GM12878 (cell line): Measurements from ENCODE around the gene OAS1. TPM values are rescaled to one million over a fixed set of nuclear protein-coding genes. Genes with fewer than 3 reads are reported as not detected.
A peak's percentile ranks its signal among the peaks of the same experiment; 100 is the strongest.
"Not testable (repeated sequence)": the region's sequence is repeated elsewhere in the genome, so short reads cannot be mapped to it uniquely, and the experiment has no call there.

Source experiments
- ATAC-seq: fragments of 200-7000 bp; cut with Tn5 transposase; 3 replicates; pipeline ENCODE4 v1.9.1; 2020; ENCODE audit warnings: mild to moderate bottlenecking, moderate library complexity
- BruUV-seq: library from RNA; stranded (reverse); fragments of 400-500 nt; replicated peaks from 2 replicates; lab custom pipeline; 2021; lab: Mats Ljungman, UMichigan
- CTCF ChIA-PET: fragments of 300-600 bp; sonication (Branson Sonifier 250); formaldehyde crosslinking; extraction: SDS; loops from one replicate; lab custom pipeline; 2021; ENCODE audit warnings: inconsistent platforms; lab: Yijun Ruan, JAX
- POLR2A ChIA-PET: fragments of 350-600 bp; formaldehyde crosslinking; extraction: SDS; loops from one replicate; lab custom pipeline; 2021; ENCODE audit warnings: inconsistent platforms; lab: Charles Lee
- RAD21 ChIA-PET: fragments of 300-600 bp; sonication (Branson Sonifier 250); formaldehyde crosslinking; loops from one replicate; lab custom pipeline; 2023; ENCODE audit warnings: antibody characterized with exemption; ENCODE audit not compliant: unreplicated experiment; lab: Charles Lee
- SMC1A ChIA-PET: fragments of 300-600 bp; sonication (Branson Sonifier 250); formaldehyde crosslinking; loops from one replicate; lab custom pipeline; 2023; ENCODE audit not compliant: unreplicated experiment, uncharacterized antibody; lab: Charles Lee
- DNase-seq: peaks from one replicate; pipeline ENCODE4 v3.0.0-alpha.2; 2011; ENCODE audit warnings: low read depth, low spot score
- FAIRE-seq: peaks from 3 replicates; lab custom pipeline; 2011; peaks lifted over from hg19 to GRCh38; lab: Jason Lieb, UNC
- H2AFZ ChIP-seq: 2 replicates; pipeline ENCODE4 v1.6.0; 2011; ENCODE audit warnings: low read depth, low read length, control low read depth; ENCODE audit not compliant: control insufficient read depth
- H3K27ac ChIP-seq: 2 replicates; pipeline ENCODE4 v1.5.1; 2011; ENCODE audit warnings: control low read depth; ENCODE audit not compliant: control insufficient read depth, insufficient read depth
- H3K27me3 ChIP-seq, 2 experiments: replicated peaks in 1 of 2; 2 replicates each; pipeline versions ENCODE4 v1.6.0 to v1.6.1; 2011; ENCODE audit warnings: low read length in 1 of 2; ENCODE audit not compliant: control insufficient read depth in 2 of 2, insufficient read depth in 2 of 2
- H3K36me3 ChIP-seq, 2 experiments: 2 replicates each; pipeline ENCODE4 v1.5.1; 2011; ENCODE audit warnings: low read length in 1 of 2; ENCODE audit not compliant: control insufficient read depth in 2 of 2, insufficient read depth in 2 of 2
- H3K4me1 ChIP-seq: 2 replicates; pipeline ENCODE4 v1.6.1; 2011; ENCODE audit warnings: mild to moderate bottlenecking, low read length, moderate library complexity, mixed read lengths; ENCODE audit not compliant: control insufficient read depth, insufficient read depth
- H3K4me2 ChIP-seq: 2 replicates; pipeline ENCODE4 v1.6.0; 2011; ENCODE audit warnings: control low read depth; ENCODE audit not compliant: control insufficient read depth, insufficient read depth
- H3K4me3 ChIP-seq: fragments of 200-600 bp; sonication (generic); 2 replicates; pipeline ENCODE4 v1.5.1; 2016
- H3K79me2 ChIP-seq: 2 replicates; pipeline ENCODE4 v1.6.0; 2011; ENCODE audit warnings: low read length; ENCODE audit not compliant: control insufficient read depth, insufficient read depth
- H3K9ac ChIP-seq: 2 replicates; pipeline ENCODE4 v1.8.0; 2011; ENCODE audit warnings: low read length, control low read depth, mixed read lengths; ENCODE audit not compliant: control insufficient read depth, insufficient read depth
- H3K9me3 ChIP-seq: replicated peaks from 3 replicates; pipeline ENCODE4 v1.5.1; 2011; ENCODE audit warnings: mild to moderate bottlenecking, low read length; ENCODE audit not compliant: control insufficient read depth, insufficient read depth
- H4K20me1 ChIP-seq: 2 replicates; pipeline ENCODE4 v1.6.0; 2011; ENCODE audit not compliant: control insufficient read depth, insufficient read depth
- ATF7 ChIP-seq: fragments of 450-650 bp; IDR thresholded peaks from 2 replicates; pipeline ENCODE4 v1.6.1; 2016; ENCODE audit warnings: low read depth, mild to moderate bottlenecking
- CBX5 ChIP-seq: sonication (generic); IDR thresholded peaks from 2 replicates; pipeline ENCODE4 v1.6.1; 2016; ENCODE audit warnings: low read depth, moderate library complexity, mild to moderate bottlenecking, inconsistent platforms
- WGBS: methylation state at CpG from one replicate; pipeline ENCODE4 v1.1.6; 2016; ENCODE audit warnings: low lambda C conversion rate; ENCODE audit not compliant: insufficient replicate concordance, insufficient coverage; ENCODE audit errors: missing lambda C conversion rate; 5-methylcytosine and 5-hydroxymethylcytosine counted together
- in situ Hi-C: fragments of 300-500 bp; cut with MboI; formaldehyde crosslinking; loops from 9 replicates; pipeline ENCODE4 v1.14.3; 2018; ENCODE audit warnings: mixed read lengths
- intact Hi-C: fragments of 100-400 bp; cut with micrococcal nuclease; formaldehyde crosslinking; loops from one replicate; pipeline ENCODE4 v1.14.2; 2022; ENCODE audit not compliant: unreplicated experiment
- polyA plus RNA-seq, 11 experiments: library from polyadenylated mRNA; depleted of rRNA in 4 of 11; unstranded in 6 of 11; stranded (reverse) in 5 of 11; fragments of >200 nt; fragmentation: Nextera tagmentation in 4 of 11; fragmentation: Illumina TruSeq in 1 of 11; extraction: Ambion mirVana in 4 of 11; extraction: Trizol in 1 of 11; gene quantifications; 1 replicate in 1 of 11; 2 replicates in 10 of 11; pipeline versions ENCODE4 v1.2.1 to v1.2.3, GENCODE V29; 2011 to 2016; ENCODE audit warnings: inconsistent platforms in 2 of 11, missing spikeins in 2 of 11, low read depth in 1 of 11
- total RNA-seq, 4 experiments: library from RNA; depleted of rRNA in 3 of 4; stranded (reverse); fragments of >200 nt in 3 of 4; fragmentation: Illumina TruSeq in 1 of 4; extraction: Trizol in 1 of 4; gene quantifications; 2 replicates each; pipeline versions ENCODE4 v1.2.1 to v1.2.3, GENCODE V29; 2013 to 2021
- TF ChIP-seq, protein P1 (sequence below): fragments of 450-650 bp; IDR thresholded peaks from 2 replicates; pipeline ENCODE4 v1.6.1; 2014; ENCODE audit warnings: mild to moderate bottlenecking

The OAS1 gene
- total and polyA plus RNA-seq, 10 of the 15 experiments (the other 5 are each of a cell fraction or from before 2014, with no cell fraction given), result 44.7 to 287 (median 64.3) TPM

DNA sequence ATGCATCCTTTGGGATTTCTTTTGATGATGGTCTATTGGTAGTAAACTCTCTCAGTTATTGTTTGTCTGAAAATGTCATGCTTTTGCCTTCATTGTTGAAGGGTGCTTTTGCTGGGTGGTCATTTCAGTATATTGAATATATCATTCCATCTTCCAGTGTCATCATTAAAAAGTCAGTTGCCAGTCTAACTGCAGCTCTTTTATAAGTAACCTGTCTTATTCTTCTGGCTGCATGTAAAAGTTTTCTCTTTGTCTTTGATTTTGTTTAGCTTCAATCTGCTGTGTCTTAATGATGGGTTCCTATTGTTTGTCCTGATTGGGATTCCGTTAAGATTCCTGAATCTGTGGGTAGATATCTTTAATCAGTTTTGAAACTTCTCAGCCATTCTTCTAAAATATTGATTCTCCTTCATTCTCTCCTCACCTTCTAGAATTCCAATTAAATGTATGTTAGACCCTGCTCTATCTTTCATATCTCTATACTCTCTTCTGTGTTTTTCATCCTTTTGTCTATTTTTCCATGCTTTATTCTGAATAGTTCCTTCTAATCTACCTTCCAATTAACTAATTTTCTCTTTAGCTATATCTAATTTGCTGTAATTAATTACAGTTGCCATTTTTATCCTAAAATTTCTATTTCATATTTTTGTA is 6.4 kb downstream of the OAS1 start (continued):
- TF ChIP-seq CBX5 (peak; percentile 98), ATF7 (no peak)
- TF ChIP-seq, protein P1, sequence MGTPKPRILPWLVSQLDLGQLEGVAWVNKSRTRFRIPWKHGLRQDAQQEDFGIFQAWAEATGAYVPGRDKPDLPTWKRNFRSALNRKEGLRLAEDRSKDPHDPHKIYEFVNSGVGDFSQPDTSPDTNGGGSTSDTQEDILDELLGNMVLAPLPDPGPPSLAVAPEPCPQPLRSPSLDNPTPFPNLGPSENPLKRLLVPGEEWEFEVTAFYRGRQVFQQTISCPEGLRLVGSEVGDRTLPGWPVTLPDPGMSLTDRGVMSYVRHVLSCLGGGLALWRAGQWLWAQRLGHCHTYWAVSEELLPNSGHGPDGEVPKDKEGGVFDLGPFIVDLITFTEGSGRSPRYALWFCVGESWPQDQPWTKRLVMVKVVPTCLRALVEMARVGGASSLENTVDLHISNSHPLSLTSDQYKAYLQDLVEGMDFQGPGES, result no peak

DNA sequence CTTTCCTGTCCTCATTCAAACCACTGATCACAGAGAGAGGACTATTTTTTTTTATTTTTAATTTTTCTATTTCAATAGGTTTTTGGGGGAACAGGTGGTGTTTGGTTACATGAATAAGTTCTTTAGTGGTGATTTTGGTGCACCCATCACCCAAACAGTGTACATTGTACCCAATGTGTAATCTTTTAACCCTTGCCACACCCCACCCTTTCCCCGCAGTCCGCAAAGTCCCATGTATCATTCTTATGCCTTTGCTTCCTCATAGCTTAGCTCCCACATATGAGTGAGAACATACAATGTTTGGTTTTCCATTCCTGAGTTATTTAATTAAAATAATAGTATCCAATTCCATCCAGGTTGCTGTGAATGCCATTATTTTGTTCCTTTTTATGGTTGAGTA is 7.1 kb downstream of the OAS1 start:
- WGBS, result 95% methylated on average over 2 of the region's 2 CpGs
- FAIRE-seq, ATAC-seq, H2AFZ ChIP-seq, H3K27me3 ChIP-seq, intact Hi-C loops, H3K27ac ChIP-seq, H3K4me2 ChIP-seq, DNase-seq, H3K4me3 ChIP-seq, H3K9ac ChIP-seq, RAD21 ChIA-PET, in situ Hi-C loops, BruUV-seq, H4K20me1 ChIP-seq: not testable (repeated sequence)
- SMC1A ChIA-PET, result interaction anchor here (1.1 kb wide), 1 partner anchor 10 kb away, joined by 4 read pairs; no protein-coding TSS in a partner anchor
- Histone ChIP-seq H3K9me3 (peaks cover 34% of the 10 kb centered on the region), H3K36me3 (peaks cover 4 to 56% of the 10 kb centered on the region in 2 experiments), H3K4me1 (peaks cover 11% of the 10 kb centered on the region; the same call in 1 of the 2 replicates), H3K79me2 (peaks cover 19% of the 10 kb centered on the region)
- CTCF ChIA-PET, result interaction anchor here (1.8 kb wide), 1 partner anchor 13 kb away, joined by 3 read pairs; no protein-coding TSS in a partner anchor
- POLR2A ChIA-PET, result interaction anchor here (0.5 to 1.3 kb wide), 3 partner anchors 11 to 85 kb away, joined by 3 to 5 read pairs (median 3); no protein-coding TSS in a partner anchor
